H1 (cell line): ENCODE measurements around the gene TNKS2. TPM values are rescaled to one million over a fixed set of nuclear protein-coding genes. Genes with fewer than 3 reads are reported as not detected.

Experiments used
- CTCF ChIA-PET: fragments of 300-600 bp; sonication (Branson Sonifier 250); formaldehyde crosslinking; loops from one replicate; lab custom pipeline; 2021; ENCODE audit not compliant: partially characterized antibody; lab: Charles Lee
- POLR2A ChIA-PET: fragments of 300-600 bp; sonication (Branson Sonifier 250); formaldehyde crosslinking; loops from one replicate; lab custom pipeline; 2021; ENCODE audit warnings: inconsistent platforms; ENCODE audit not compliant: partially characterized antibody; lab: Charles Lee
- DNase-seq, 2 experiments: peaks; one replicate each; pipeline versions ENCODE4 v3.0.0 to v3.0.0-alpha.2; 2010 to 2022; ENCODE audit warnings: low spot score in 2 of 2, low read depth in 1 of 2, mixed read lengths in 1 of 2
- FAIRE-seq: peaks from 2 replicates; lab custom pipeline; 2011; peaks lifted over from hg19 to GRCh38; lab: Jason Lieb, UNC
- H2AFZ ChIP-seq: 2 replicates; pipeline ENCODE4 v1.8.1; 2012; ENCODE audit warnings: low read length, inconsistent platforms
- H2AK5ac ChIP-seq: 2 replicates; pipeline ENCODE4 v1.6.1; 2013; ENCODE audit warnings: low read depth, low read length
- H2BK120ac ChIP-seq: replicated peaks from 2 replicates; pipeline ENCODE3; 2013; ENCODE audit warnings: low read depth, low read length, inconsistent platforms
- H2BK12ac ChIP-seq: 2 replicates; pipeline ENCODE4 v1.6.1; 2013; ENCODE audit warnings: low read depth, low read length
- H2BK15ac ChIP-seq: 2 replicates; pipeline ENCODE4 v1.6.1; 2013; ENCODE audit warnings: low read length
- H2BK20ac ChIP-seq: 2 replicates; pipeline ENCODE4 v1.6.1; 2013; ENCODE audit warnings: low read length
- H2BK5ac ChIP-seq: 2 replicates; pipeline ENCODE4 v1.6.1; 2013; ENCODE audit warnings: low read depth, low read length
- H3K14ac ChIP-seq: 2 replicates; pipeline ENCODE4 v1.6.1; 2013; ENCODE audit warnings: inconsistent platforms; ENCODE audit not compliant: insufficient read length
- H3K18ac ChIP-seq: 2 replicates; pipeline ENCODE4 v1.6.1; 2013; ENCODE audit warnings: low read length; ENCODE audit errors: extremely low read depth
- H3K23ac ChIP-seq: 2 replicates; pipeline ENCODE4 v1.6.1; 2013; ENCODE audit warnings: inconsistent platforms; ENCODE audit not compliant: insufficient read length
- H3K23me2 ChIP-seq: 2 replicates; pipeline ENCODE4 v1.6.1; 2013; ENCODE audit warnings: low read depth, low read length
- H3K27ac ChIP-seq: 2 replicates; pipeline ENCODE4 v1.6.1; 2011; ENCODE audit warnings: low read depth, low read length, inconsistent platforms
- H3K27me3 ChIP-seq, 4 experiments: replicated peaks in 1 of 4; 1 replicate in 1 of 4; 2 replicates in 3 of 4; pipeline versions ENCODE4 v1.6.1 to v1.8.1; 2011 to 2013; ENCODE audit warnings: low read length in 3 of 4, mild to moderate bottlenecking in 3 of 4, inconsistent platforms in 2 of 4, mixed read lengths in 2 of 4, moderate library complexity in 1 of 4; ENCODE audit not compliant: control insufficient read depth in 3 of 4, insufficient read depth in 3 of 4; ENCODE audit errors: extremely low read depth in 1 of 4
- H3K36me3 ChIP-seq, 4 experiments: 2 replicates each; pipeline versions ENCODE4 v1.6.1 to v1.8.1; 2011 to 2013; ENCODE audit warnings: mild to moderate bottlenecking in 4 of 4, low read length in 3 of 4, moderate library complexity in 2 of 4, control low read depth in 1 of 4, inconsistent platforms in 1 of 4; ENCODE audit not compliant: insufficient read depth in 4 of 4, control insufficient read depth in 2 of 4
- H3K4ac ChIP-seq: replicated peaks from 2 replicates; pipeline ENCODE3; 2013; ENCODE audit warnings: low read length, low read depth, mixed read lengths, inconsistent platforms; ENCODE audit not compliant: insufficient read length
- H3K4me1 ChIP-seq, 4 experiments: replicated peaks in 1 of 4; 1 replicate in 1 of 4; 2 replicates in 3 of 4; pipeline versions ENCODE4 v1.6.1 to v1.8.1; 2011 to 2013; ENCODE audit warnings: low read length in 3 of 4, inconsistent platforms in 2 of 4, mixed read lengths in 1 of 4; ENCODE audit not compliant: insufficient read depth in 4 of 4, control insufficient read depth in 3 of 4
- H3K4me2 ChIP-seq, 2 experiments: 2 replicates each; pipeline versions ENCODE4 v1.6.1 to v1.8.1; 2011 to 2013; ENCODE audit warnings: low read depth in 2 of 2, low read length in 2 of 2, control low read depth in 1 of 2, inconsistent platforms in 1 of 2, mild to moderate bottlenecking in 1 of 2; ENCODE audit not compliant: insufficient read depth in 1 of 2
- H3K4me3 ChIP-seq, 4 experiments: fragments of 200-600, 300-600 bp in 1 of 4; sonication (generic), shearing (Covaris generic), sonication (Bioruptor Twin) in 1 of 4; 2 replicates each; pipeline versions ENCODE4 v1.5.1 to v1.8.1; 2011 to 2016; ENCODE audit warnings: low read length in 4 of 4, low read depth in 3 of 4, control low read depth in 2 of 4, inconsistent platforms in 2 of 4, mild to moderate bottlenecking in 2 of 4, mixed read lengths in 1 of 4, moderate library complexity in 1 of 4; ENCODE audit not compliant: insufficient read depth in 2 of 4; ENCODE audit errors: extremely low read depth in 1 of 4
- H3K56ac ChIP-seq: replicated peaks from 2 replicates; pipeline ENCODE3; 2013; ENCODE audit warnings: low read depth, mild to moderate bottlenecking, mixed read lengths, low read length, inconsistent platforms; ENCODE audit not compliant: insufficient read length
- H3K79me1 ChIP-seq: 2 replicates; pipeline ENCODE4 v1.6.1; 2013; ENCODE audit warnings: low read depth, low read length, control low read depth
- H3K79me2 ChIP-seq, 2 experiments: 2 replicates each; pipeline versions ENCODE4 v1.6.1 to v1.8.1; 2012 to 2013; ENCODE audit warnings: low read length in 2 of 2, mild to moderate bottlenecking in 2 of 2, inconsistent platforms in 1 of 2; ENCODE audit not compliant: insufficient read depth in 2 of 2, control insufficient read depth in 1 of 2
- H3K9ac ChIP-seq, 4 experiments: replicated peaks in 1 of 4; 1 replicate in 1 of 4; 2 replicates in 3 of 4; pipeline versions ENCODE4 v1.6.1 to v1.8.1; 2011 to 2013; ENCODE audit warnings: low read depth in 3 of 4, low read length in 3 of 4, control low read depth in 2 of 4, mild to moderate bottlenecking in 2 of 4, moderate library complexity in 2 of 4, inconsistent platforms in 1 of 4; ENCODE audit errors: extremely low read depth in 1 of 4
- H3K9me3 ChIP-seq, 2 experiments: 2 replicates each; pipeline versions ENCODE4 v1.6.1 to v1.8.1; 2012 to 2013; ENCODE audit warnings: mild to moderate bottlenecking in 2 of 2, moderate library complexity in 2 of 2, control low read depth in 1 of 2, inconsistent platforms in 1 of 2, low read depth in 1 of 2, low read length in 1 of 2, mixed read lengths in 1 of 2; ENCODE audit not compliant: insufficient read depth in 2 of 2
- H4K20me1 ChIP-seq, 2 experiments: replicated peaks in 1 of 2; 2 replicates each; pipeline versions ENCODE3 to v1.8.1; 2011 to 2013; ENCODE audit warnings: inconsistent platforms in 2 of 2, low read length in 2 of 2, mild to moderate bottlenecking in 1 of 2; ENCODE audit not compliant: insufficient read depth in 2 of 2, control insufficient read depth in 1 of 2
- H4K5ac ChIP-seq: 2 replicates; pipeline ENCODE4 v1.6.1; 2013; ENCODE audit warnings: low read length, low read depth, mixed read lengths, inconsistent platforms; ENCODE audit not compliant: insufficient read length
- H4K8ac ChIP-seq: 2 replicates; pipeline ENCODE4 v1.8.0; 2013; ENCODE audit warnings: mild to moderate bottlenecking, moderate library complexity, low read length, inconsistent platforms; ENCODE audit not compliant: insufficient read depth; ENCODE audit errors: extremely low read depth
- H4K91ac ChIP-seq: replicated peaks from 2 replicates; pipeline ENCODE3; 2013; ENCODE audit warnings: low read length, mixed read lengths, inconsistent platforms; ENCODE audit not compliant: insufficient read length
- CBX5 ChIP-seq: fragments of 300-800, 300-1000 bp; sonication (generic); IDR thresholded peaks from 2 replicates; pipeline ENCODE4 v1.7.1; 2016; ENCODE audit warnings: antibody characterized with exemption, low read length, low read depth
- RNF2 ChIP-seq: fragments of 200-900, 300-1000 bp; sonication (generic); IDR thresholded peaks from 2 replicates; pipeline ENCODE4 v1.7.1; 2016; ENCODE audit warnings: borderline replicate concordance, low read depth, mild to moderate bottlenecking, antibody characterized with exemption, low read length; ENCODE audit not compliant: poor library complexity, severe bottlenecking; ENCODE audit errors: missing control alignments
- WGBS, 2 experiments: shearing (Covaris generic) in 1 of 2; methylation state at CpG; one replicate each; pipeline versions ENCODE4 v1.1.6 to v1.1.7; 2013 to 2015; ENCODE audit warnings: low lambda C conversion rate in 2 of 2, mixed read lengths in 2 of 2, inconsistent platforms in 1 of 2, low coverage in 1 of 2, missing lambda C conversion rate in 1 of 2; ENCODE audit not compliant: insufficient replicate concordance in 2 of 2, insufficient coverage in 1 of 2, insufficient read length in 1 of 2; ENCODE audit errors: extremely low coverage in 1 of 2, missing lambda C conversion rate in 1 of 2; 5-methylcytosine and 5-hydroxymethylcytosine counted together
- polyA plus RNA-seq, 7 experiments: library from polyadenylated mRNA; depleted of rRNA in 3 of 7; stranded (reverse) in 5 of 7; unstranded in 2 of 7; fragments of >200 nt in 5 of 7; fragments of 200-250 nt in 2 of 7; gene quantifications; 1 replicate in 5 of 7; 2 replicates in 1 of 7; 4 replicates in 1 of 7; pipeline versions ENCODE4 v1.2.1 to v1.2.3, GENCODE V29; 2011 to 2013; ENCODE audit warnings: missing spikeins in 2 of 7, mixed read lengths in 2 of 7
- total RNA-seq: library from RNA; stranded (reverse); fragmentation: NEBNext Ultra II Directional; extraction: Animal tissue kit (Norgen Biotek cat#: 25700); gene quantifications from 2 replicates; pipeline ENCODE4 v1.2.1, GENCODE V29; 2021

The TNKS2 gene
- total and polyA plus RNA-seq, 2 of the 8 experiments (the other 6 are each of a cell fraction or from before 2014, with no cell fraction given), result 23.3 to 73.6 TPM

DNA sequence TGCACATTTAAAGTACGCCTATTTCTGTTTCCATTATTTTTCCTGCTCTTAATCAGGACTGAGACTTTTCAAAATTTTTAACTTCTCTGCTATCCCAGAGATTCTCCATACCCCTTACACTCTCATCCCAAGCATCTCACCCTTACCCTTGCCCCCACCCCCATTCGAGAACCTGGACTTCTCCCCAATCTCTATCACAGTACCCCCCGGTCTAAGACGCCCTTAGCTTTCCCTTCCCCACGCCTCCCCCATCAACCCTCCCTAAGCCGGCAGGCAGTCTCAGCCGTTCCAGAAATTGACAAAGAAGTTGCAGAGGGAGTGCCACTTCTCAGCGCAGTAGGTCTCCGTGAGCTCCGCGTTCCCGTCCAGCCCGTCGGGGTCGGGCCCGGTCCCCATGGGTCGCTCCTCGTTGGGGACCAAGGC lies 109.7 kb downstream of the TNKS2 start:
- Histone ChIP-seq H2BK20ac (no peak overlapping the region), H3K9me3 (no peaks in the 10 kb centered on the region), H3K4me2 (peak overlapping the region; percentile 62 to 78), H3K23ac (no peak overlapping the region), H4K20me1 (no peaks in the 10 kb centered on the region), H3K56ac (peak overlapping the region; percentile 82), H3K79me1 (peaks cover 5% of the 10 kb centered on the region; the same call in 1 of the 2 replicates), H2BK15ac (no peak overlapping the region; the same call in 1 of the 2 replicates), H3K4ac (peak overlapping the region; percentile 78), H2AFZ (no peak overlapping the region), H4K91ac (peak overlapping the region; percentile 96), H2AK5ac (no peak overlapping the region), H3K36me3 (peaks cover 2 to 29% (median 10%) of the 10 kb centered on the region in 4 experiments; a peak in 5 of 8 replicates), H3K14ac (no peak overlapping the region), H2BK120ac (no peak overlapping the region), H4K5ac (peak overlapping the region; percentile 96), H2BK12ac (no peak overlapping the region), H3K9ac (peak overlapping the region; percentile 49 to 73 (median 66)), H3K79me2 (peaks cover 10 to 36% of the 10 kb centered on the region in 2 experiments), H3K23me2 (peaks cover 15% of the 10 kb centered on the region), H3K18ac (peak overlapping the region; percentile 95), H2BK5ac (no peak overlapping the region), H3K4me3 (peak overlapping the region; percentile 69 to 88 (median 80)), H3K27ac (no peak overlapping the region), H3K27me3 (no peaks in the 10 kb centered on the region), H3K4me1 (peaks cover 1 to 7% (median 4%) of the 10 kb centered on the region in 4 experiments; a peak in 3 of 7 replicates), H4K8ac (peak overlapping the region; percentile 86)
- ChIA-PET POLR2A (interaction anchor here (0.7 to 2.6 kb wide), 10 partner anchors 11 to 1013 kb away, joined by 3 to 26 read pairs (median 4); partner anchors contain the start of genes BTAF1 and TNKS2), CTCF (interaction anchor here (0.6 to 2.5 kb wide), 16 partner anchors 10 to 1042 kb away, joined by 3 to 10 read pairs (median 3); partner anchors contain the start of gene BTAF1)
- DNase-seq (no peak), FAIRE-seq (no peak)
- WGBS, 2 experiments, result 4% methylated on average over 17 of the region's 18 CpGs; no CpG with 5 or more reads in 1 of the 2 experiments
- TF ChIP-seq RNF2, result no peak
- no peak for TF ChIP-seq CBX5
